ENCODE measurements around the gene CAMSAP2. TPM values are rescaled to one million over a fixed set of nuclear protein-coding genes. Genes with fewer than 3 reads are reported as not detected.

The CAMSAP2 gene
- total RNA-seq, 1 donor from 2014 or later, result 49.4 TPM

GRCh38 chr1:200693327-200693726 is 45.4 kb upstream of the CAMSAP2 start:
- no peak for FAIRE-seq
- Histone ChIP-seq H3K27me3 (ENCODE audit: insufficient read depth, low read length) (no peaks in the 10 kb centered on the region), H4K20me1 (ENCODE audit: insufficient read depth, low read length) (no peaks in the 10 kb centered on the region), H3K9me3 (ENCODE audit: insufficient read depth, low read depth, low read length) (no peaks in the 10 kb centered on the region), H3K79me2 (ENCODE audit: insufficient read depth, low read length) (no peaks in the 10 kb centered on the region), H3K4me2 (ENCODE audit: low read length) (no peak overlapping the region), H2AFZ (ENCODE audit: low read depth, low read length) (no peak overlapping the region), H3K36me3 (ENCODE audit: insufficient read depth, low read length) (no peaks in the 10 kb centered on the region), H3K4me1 (ENCODE audit: insufficient read depth, low read length) (no peaks in the 10 kb centered on the region), H3K27ac (ENCODE audit: low read depth, low read length) (no peak overlapping the region), H3K9ac (ENCODE audit: low read length) (no peak overlapping the region), H3K4me3 (ENCODE audit: insufficient read depth, low read depth, low read length) (no peak overlapping the region)
- Mint-ChIP-seq H3K36me3 (ENCODE audit: low read depth, unreplicated experiment) (no peaks in the 10 kb centered on the region), H3K27ac (ENCODE audit: unreplicated experiment) (no peak overlapping the region), H3K9me3 (ENCODE audit: unreplicated experiment) (no peaks in the 10 kb centered on the region), H3K4me1 (ENCODE audit: low read depth, unreplicated experiment) (no peaks in the 10 kb centered on the region), H3K4me3 (ENCODE audit: unreplicated experiment) (no peak overlapping the region), H3K27me3 (ENCODE audit: low read depth, unreplicated experiment) (no peaks in the 10 kb centered on the region)
- DNase-seq (ENCODE audit: low read depth), result no peak
- TF ChIP-seq EZH2 (IDR thresholded peaks at IDR 0.05; ENCODE audit: insufficient read depth, low read length), result no peak
- TF ChIP-seq, protein P1, sequence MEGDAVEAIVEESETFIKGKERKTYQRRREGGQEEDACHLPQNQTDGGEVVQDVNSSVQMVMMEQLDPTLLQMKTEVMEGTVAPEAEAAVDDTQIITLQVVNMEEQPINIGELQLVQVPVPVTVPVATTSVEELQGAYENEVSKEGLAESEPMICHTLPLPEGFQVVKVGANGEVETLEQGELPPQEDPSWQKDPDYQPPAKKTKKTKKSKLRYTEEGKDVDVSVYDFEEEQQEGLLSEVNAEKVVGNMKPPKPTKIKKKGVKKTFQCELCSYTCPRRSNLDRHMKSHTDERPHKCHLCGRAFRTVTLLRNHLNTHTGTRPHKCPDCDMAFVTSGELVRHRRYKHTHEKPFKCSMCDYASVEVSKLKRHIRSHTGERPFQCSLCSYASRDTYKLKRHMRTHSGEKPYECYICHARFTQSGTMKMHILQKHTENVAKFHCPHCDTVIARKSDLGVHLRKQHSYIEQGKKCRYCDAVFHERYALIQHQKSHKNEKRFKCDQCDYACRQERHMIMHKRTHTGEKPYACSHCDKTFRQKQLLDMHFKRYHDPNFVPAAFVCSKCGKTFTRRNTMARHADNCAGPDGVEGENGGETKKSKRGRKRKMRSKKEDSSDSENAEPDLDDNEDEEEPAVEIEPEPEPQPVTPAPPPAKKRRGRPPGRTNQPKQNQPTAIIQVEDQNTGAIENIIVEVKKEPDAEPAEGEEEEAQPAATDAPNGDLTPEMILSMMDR (IDR thresholded peaks at IDR 0.05; ENCODE audit: insufficient read depth, low read depth, low read length), result no peak

GRCh38 chr1:200694738-200695137 is 44.0 kb upstream of the CAMSAP2 start:
- no peaks in the 10 kb centered on the region for H3K79me2 ChIP-seq (ENCODE audit: insufficient read depth, low read length)
- H3K4me2 ChIP-seq (ENCODE audit: low read length), result no peak overlapping the region
- TF ChIP-seq, protein P1 (IDR thresholded peaks at IDR 0.05; ENCODE audit: insufficient read depth, low read depth, low read length), result no peak
- no peak for TF ChIP-seq EZH2 (IDR thresholded peaks at IDR 0.05; ENCODE audit: insufficient read depth, low read length)
- H3K36me3 ChIP-seq (ENCODE audit: insufficient read depth, low read length), result no peaks in the 10 kb centered on the region
- DNase-seq (ENCODE audit: low read depth), result no peak
- no peak overlapping the region for H3K27ac Mint-ChIP-seq (ENCODE audit: unreplicated experiment)
- no peak overlapping the region for H3K4me3 ChIP-seq (ENCODE audit: insufficient read depth, low read depth, low read length)
- no peaks in the 10 kb centered on the region for H3K27me3 ChIP-seq (ENCODE audit: insufficient read depth, low read length)
- no peak overlapping the region for H2AFZ ChIP-seq (ENCODE audit: low read depth, low read length)
- H3K27ac ChIP-seq (ENCODE audit: low read depth, low read length), result no peak overlapping the region
- no peaks in the 10 kb centered on the region for H3K4me1 Mint-ChIP-seq (ENCODE audit: low read depth, unreplicated experiment)
- no peaks in the 10 kb centered on the region for H3K9me3 Mint-ChIP-seq (ENCODE audit: unreplicated experiment)
- H3K36me3 Mint-ChIP-seq (ENCODE audit: low read depth, unreplicated experiment), result no peaks in the 10 kb centered on the region
- no peak overlapping the region for H3K9ac ChIP-seq (ENCODE audit: low read length)
- no peak overlapping the region for H3K4me3 Mint-ChIP-seq (ENCODE audit: unreplicated experiment)
- H3K27me3 Mint-ChIP-seq (ENCODE audit: low read depth, unreplicated experiment), result no peaks in the 10 kb centered on the region
- no peak for FAIRE-seq
- no peaks in the 10 kb centered on the region for H3K4me1 ChIP-seq (ENCODE audit: insufficient read depth, low read length)
- H3K9me3 ChIP-seq (ENCODE audit: insufficient read depth, low read depth, low read length), result no peaks in the 10 kb centered on the region
- H4K20me1 ChIP-seq (ENCODE audit: insufficient read depth, low read length), result no peaks in the 10 kb centered on the region

GRCh38 chr1:200699871-200700270 is 38.8 kb upstream of the CAMSAP2 start:
- H3K4me2 ChIP-seq (ENCODE audit: low read length), result no peak overlapping the region
- no peak overlapping the region for H3K27ac ChIP-seq (ENCODE audit: low read depth, low read length)
- no peak overlapping the region for H3K27ac Mint-ChIP-seq (ENCODE audit: unreplicated experiment)
- no peaks in the 10 kb centered on the region for H3K79me2 ChIP-seq (ENCODE audit: insufficient read depth, low read length)
- H3K4me3 ChIP-seq (ENCODE audit: insufficient read depth, low read depth, low read length), result no peak overlapping the region
- no peak for DNase-seq (ENCODE audit: low read depth)
- H4K20me1 ChIP-seq (ENCODE audit: insufficient read depth, low read length), result no peaks in the 10 kb centered on the region
- H2AFZ ChIP-seq (ENCODE audit: low read depth, low read length), result no peak overlapping the region
- H3K9me3 Mint-ChIP-seq (ENCODE audit: unreplicated experiment), result no peaks in the 10 kb centered on the region
- no peaks in the 10 kb centered on the region for H3K4me1 ChIP-seq (ENCODE audit: insufficient read depth, low read length)
- no peaks in the 10 kb centered on the region for H3K36me3 Mint-ChIP-seq (ENCODE audit: low read depth, unreplicated experiment)
- TF ChIP-seq, protein P1 (IDR thresholded peaks at IDR 0.05; ENCODE audit: insufficient read depth, low read depth, low read length), result no peak
- no peak for TF ChIP-seq EZH2 (IDR thresholded peaks at IDR 0.05; ENCODE audit: insufficient read depth, low read length)
- FAIRE-seq, result no peak
- no peak overlapping the region for H3K9ac ChIP-seq (ENCODE audit: low read length)
- no peak overlapping the region for H3K4me3 Mint-ChIP-seq (ENCODE audit: unreplicated experiment)
- H3K9me3 ChIP-seq (ENCODE audit: insufficient read depth, low read depth, low read length), result no peaks in the 10 kb centered on the region
- H3K4me1 Mint-ChIP-seq (ENCODE audit: low read depth, unreplicated experiment), result no peaks in the 10 kb centered on the region
- H3K27me3 ChIP-seq (ENCODE audit: insufficient read depth, low read length), result no peaks in the 10 kb centered on the region
- no peaks in the 10 kb centered on the region for H3K36me3 ChIP-seq (ENCODE audit: insufficient read depth, low read length)
- no peaks in the 10 kb centered on the region for H3K27me3 Mint-ChIP-seq (ENCODE audit: low read depth, unreplicated experiment)
